ENCODE data around the gene EPHA7. TPM values are rescaled to one million over a fixed set of nuclear protein-coding genes. Genes with fewer than 3 reads are reported as not detected.

The EPHA7 gene
- not detected in 2 replicates for total RNA-seq (2014; rRNA removed; shearing (Covaris generic))

GRCh38 chr6:93419304-93420162, at the start of gene EPHA7:
Gene EPHA7 (minus strand): TSS chr6:93419559. CDS start chr6:93419341, 218 bp downstream.
- peak; percentile 68 for DNase-seq (ENCODE audit: low read depth)

DNA sequence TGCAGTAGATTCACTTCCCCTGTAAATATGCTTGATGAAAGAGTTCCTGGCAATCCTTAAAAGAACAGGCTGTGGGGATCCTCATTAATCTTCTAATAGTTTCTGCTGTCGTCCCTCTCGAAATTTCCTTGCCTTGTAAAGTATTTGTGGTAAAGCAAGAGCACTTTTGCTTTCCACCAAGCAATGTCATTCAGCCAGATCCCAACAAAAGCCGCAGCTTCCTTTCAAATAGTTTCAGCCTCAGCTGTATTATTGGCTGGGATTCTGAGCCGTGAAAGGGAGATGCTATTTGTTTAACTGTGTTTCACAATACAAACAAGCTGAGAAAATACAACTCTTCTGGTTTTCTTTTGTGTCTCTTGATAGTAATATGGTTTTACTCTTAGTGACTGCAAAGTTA, 48.9 kb upstream of the EPHA7 start:
- DNase-seq (ENCODE audit: low read depth) = no peak

- DNase-seq (ENCODE audit: low read depth) = no peak
These were observed 35.2 kb upstream of the EPHA7 start for GRCh38 chr6:93454533-93454932.

DNA sequence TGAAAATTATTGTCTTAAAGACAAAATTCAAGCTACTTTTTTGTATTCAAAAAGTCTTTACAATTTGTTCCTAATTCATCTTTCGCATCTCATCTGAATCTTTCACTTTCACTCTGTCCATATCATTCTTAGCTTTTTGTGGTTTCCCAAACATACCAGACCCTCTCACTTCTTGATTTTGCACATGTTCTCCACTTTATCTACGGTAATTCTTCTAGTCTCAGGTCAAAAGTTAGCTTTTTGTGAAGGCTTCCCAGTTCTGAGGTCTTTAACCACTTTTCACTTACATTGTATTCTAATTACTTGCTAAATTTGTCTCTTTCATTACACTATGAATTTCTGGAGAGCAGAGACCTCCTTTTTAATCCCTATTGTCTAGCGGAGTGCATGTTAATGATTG, 34.6 kb upstream of the EPHA7 start:
- no peak for DNase-seq (ENCODE audit: low read depth)

DNA sequence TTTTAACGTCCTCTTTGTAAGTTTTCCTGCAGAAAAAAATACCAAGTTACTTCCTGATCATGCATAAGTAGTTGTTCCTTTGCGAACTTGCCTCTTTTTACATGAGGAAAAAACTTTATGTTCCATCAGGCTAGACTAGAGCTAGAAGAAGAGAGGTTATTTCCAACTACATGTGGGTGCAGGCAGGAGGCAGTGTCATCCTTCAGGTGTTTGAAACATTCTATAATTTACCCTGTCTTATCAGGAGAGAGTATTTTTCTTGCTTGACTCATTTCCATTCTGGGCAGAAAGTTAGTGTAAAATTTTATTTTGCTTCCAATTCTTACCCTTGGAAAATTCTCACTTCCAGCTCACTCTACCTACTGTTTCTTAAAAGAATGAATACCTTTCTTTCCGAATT, 28.5 kb upstream of the EPHA7 start:
- no peak for DNase-seq (ENCODE audit: low read depth)

GRCh38 chr6:93437491-93437890, 18.1 kb upstream of the EPHA7 start:
- DNase-seq (ENCODE audit: low read depth) = no peak

DNA sequence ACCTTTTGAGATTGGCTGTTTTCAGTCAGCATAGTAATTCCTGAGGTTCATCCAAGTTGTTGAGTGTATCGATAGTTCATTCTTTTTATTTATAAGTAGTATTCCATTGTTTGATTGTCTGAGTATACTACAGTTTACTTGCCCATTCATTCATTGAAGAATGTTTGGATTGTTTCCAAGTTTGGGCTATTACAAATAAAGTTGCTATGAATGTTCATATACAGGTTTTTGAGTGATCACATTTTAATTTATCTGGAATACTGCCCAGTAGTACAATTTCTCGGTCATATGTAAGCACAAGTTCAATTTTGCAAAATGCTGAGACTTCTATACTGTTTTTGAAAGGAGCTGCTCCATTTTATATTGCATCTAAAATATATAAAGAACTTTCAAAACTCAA, 14.2 kb upstream of the EPHA7 start:
- DNase-seq (ENCODE audit: low read depth) = no peak

- no peak for DNase-seq (ENCODE audit: low read depth)
These were observed 5.1 kb upstream of the EPHA7 start for GRCh38 chr6:93424303-93425064.

GRCh38 chr6:93423542-93423941, 4.2 kb upstream of the EPHA7 start:
- DNase-seq (ENCODE audit: low read depth) = peak; percentile 13

DNA sequence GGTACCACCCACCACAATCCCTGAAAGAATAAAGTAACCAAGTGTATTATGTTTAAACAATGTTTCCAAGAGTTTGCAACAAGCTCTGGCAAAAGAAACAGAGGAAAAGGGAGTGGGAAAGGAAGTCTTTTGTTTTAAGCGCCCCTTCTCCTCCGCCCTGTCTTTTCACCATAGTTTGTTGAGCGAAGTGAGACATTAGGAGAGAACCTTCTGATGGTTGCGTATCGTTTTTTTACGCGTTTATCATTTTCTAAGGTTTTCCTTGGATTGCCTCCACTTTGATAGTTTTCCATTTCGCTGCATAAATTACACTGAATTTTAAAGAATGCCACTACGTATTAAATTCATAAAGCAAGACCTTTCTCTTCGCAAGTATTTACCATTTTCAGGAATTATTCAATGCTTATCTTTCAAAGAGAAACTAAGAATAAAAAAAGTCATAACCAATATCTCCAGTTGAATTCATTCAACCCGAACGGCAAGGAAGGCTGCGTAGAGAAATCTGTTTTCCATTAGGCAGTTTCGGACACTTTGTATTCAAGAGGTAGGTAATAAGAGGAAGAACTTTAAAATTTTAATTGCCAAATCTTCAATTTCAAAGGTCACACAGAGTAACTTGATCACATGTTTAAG, 920 bp upstream of the EPHA7 start:
- no peak for DNase-seq (ENCODE audit: low read depth)

- DNase-seq (ENCODE audit: low read depth) = no peak
These were observed 703 bp downstream of the EPHA7 start for GRCh38 chr6:93418408-93419303.

- no peak for DNase-seq (ENCODE audit: low read depth)
These were observed 1.3 kb downstream of the EPHA7 start for GRCh38 chr6:93418033-93418407.

- DNase-seq (ENCODE audit: low read depth) = no peak
These were observed 1.8 kb downstream of the EPHA7 start for GRCh38 chr6:93417421-93418013.

DNA sequence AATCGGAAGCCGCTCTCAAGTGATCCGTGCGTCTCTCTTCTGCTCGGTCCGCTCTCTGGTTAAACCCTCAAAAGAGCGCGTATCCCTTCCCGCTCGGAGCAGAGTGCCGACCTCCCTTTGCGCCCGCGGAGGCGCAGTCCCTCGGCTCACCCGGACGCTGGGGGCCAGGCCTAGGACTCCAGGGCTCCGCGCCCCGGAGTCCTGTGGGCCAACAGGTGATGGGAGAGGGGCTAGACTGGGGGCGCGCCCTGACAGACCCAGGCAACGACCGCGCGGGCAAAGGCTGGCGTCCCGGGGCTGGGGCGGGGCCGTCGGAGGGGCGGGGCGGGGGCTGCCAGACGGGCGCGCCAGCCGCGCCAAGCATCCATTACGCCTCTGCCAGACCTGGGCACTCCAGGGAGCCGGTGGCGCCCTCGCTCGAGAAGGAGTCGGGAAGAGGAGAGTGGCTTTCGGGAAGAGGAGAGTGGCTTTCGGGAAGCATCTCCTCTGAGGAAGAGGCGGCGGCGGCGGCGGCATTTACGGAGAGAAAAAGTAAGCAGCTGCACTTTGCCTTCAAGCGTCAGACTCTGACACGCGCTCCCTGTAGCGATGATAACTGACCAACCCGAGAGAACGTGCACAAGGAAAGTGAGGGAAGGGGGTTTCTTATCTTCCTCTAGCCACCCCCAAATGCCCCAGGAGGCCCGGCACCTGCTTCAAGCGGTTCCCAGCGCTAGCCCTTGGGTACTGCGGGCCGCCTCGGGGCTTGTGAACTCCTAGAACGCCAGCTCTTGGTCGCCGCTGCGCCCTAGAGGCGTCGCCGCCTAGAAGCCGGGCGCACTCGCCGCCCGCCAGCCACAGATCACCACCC, 2.6 kb downstream of the EPHA7 start:
- no peak for DNase-seq (ENCODE audit: low read depth)

DNA sequence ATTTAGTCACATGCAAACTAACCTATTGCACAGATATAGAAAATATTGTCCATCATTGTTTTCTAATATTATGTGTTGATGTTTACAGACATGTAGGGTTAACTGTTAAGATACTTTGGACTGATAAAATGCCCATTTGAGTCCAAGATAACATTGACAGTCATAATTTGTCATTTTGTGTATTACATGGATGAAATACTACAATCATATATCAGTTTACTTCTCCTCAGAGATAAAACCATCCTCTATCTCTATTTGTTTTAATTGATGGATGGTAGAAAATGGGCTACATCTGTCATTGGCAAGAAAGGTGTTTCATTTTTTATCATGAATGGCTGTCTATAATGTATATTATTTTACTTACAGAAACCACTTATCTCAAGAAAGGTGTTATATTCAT, 6.2 kb downstream of the EPHA7 start:
- DNase-seq (ENCODE audit: low read depth) = no peak

- no peak for DNase-seq (ENCODE audit: low read depth)
These were observed 6.9 kb downstream of the EPHA7 start for GRCh38 chr6:93412452-93412851.

DNA sequence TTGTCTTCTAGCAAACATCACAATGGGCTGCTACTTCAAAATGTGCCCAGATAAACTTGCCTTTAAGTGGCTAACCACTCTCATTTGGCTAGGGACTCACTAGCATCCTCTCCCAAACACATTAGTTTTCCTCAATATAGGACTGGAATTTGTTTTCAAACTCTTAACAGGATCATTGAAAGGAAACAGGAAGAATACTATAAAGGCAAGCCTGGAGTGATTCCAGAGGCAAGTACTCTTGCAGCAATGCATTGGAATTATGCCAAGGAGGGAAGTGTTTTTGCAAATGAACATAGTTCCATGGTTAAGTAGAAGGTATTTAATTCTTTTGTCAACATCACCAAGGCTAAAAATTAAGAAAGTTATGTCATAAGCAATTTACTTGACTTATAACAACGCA, 12.2 kb downstream of the EPHA7 start:
- DNase-seq (ENCODE audit: low read depth) = no peak

GRCh38 chr6:93403390-93403789, 16.0 kb downstream of the EPHA7 start:
- no peak for DNase-seq (ENCODE audit: low read depth)

GRCh38 chr6:93398723-93399122, 20.6 kb downstream of the EPHA7 start:
- DNase-seq (ENCODE audit: low read depth) = no peak

DNA sequence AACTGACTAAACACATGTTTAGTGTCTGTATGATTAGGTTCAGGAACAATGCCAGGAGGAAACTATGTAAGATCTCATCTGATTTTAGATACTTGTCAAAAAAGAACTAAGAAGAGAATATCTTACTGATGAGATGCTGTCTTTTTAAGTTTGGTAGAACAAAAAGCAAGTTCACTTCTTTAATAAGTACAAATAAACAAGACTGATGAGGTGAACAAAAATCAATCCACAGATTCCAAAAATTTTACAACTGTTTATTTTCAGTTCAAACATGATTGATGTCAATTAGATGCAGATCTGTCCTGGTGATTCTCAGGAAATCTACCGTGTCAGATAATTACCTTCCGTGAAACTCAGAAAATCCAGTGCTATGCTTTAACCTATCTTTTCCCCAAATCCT, 24.9 kb downstream of the EPHA7 start:
- no peak for DNase-seq (ENCODE audit: low read depth)

Data from RPMI7951 (cell line).